HepG2 (cell line): ENCODE measurements around the gene C5. TPM values are rescaled to one million over a fixed set of nuclear protein-coding genes. Genes with fewer than 3 reads are reported as not detected.

ENCODE experiments used
- AKAP8 ChIP-seq: sonication (generic); formaldehyde crosslinking; IDR thresholded peaks from 2 replicates; pipeline ENCODE4 v1.5.1; 2020; ENCODE audit warnings: mild to moderate bottlenecking, missing genetic modification reagents
- GTF2F1 ChIP-seq: fragments of 150-350 bp; IDR thresholded peaks from 2 replicates; pipeline ENCODE4 v1.6.1; 2014; ENCODE audit warnings: low read length
- MLXIP ChIP-seq: sonication (generic); formaldehyde crosslinking; IDR thresholded peaks from 2 replicates; pipeline ENCODE4 v1.9.0; 2021; ENCODE audit warnings: missing genetic modification reagents, borderline replicate concordance
- MTF1 ChIP-seq: sonication (generic); formaldehyde crosslinking; IDR thresholded peaks from 2 replicates; pipeline ENCODE4 v1.5.0; 2020; ENCODE audit warnings: missing genetic modification reagents
- NCOA1 ChIP-seq: sonication (generic); formaldehyde crosslinking; IDR thresholded peaks from 2 replicates; pipeline ENCODE4 v1.9.0; 2021; ENCODE audit warnings: missing genetic modification reagents
- SYNCRIP ChIP-seq: fragments of 200-400 bp; formaldehyde crosslinking; IDR thresholded peaks from 2 replicates; pipeline ENCODE4 v1.6.1; 2018; ENCODE audit warnings: mild to moderate bottlenecking, low read depth, low read length; ENCODE audit not compliant: insufficient read depth
- U2AF2 ChIP-seq: fragments of 200-400 bp; formaldehyde crosslinking; IDR thresholded peaks from 2 replicates; pipeline ENCODE4 v1.6.1; 2017; ENCODE audit warnings: low read depth, mild to moderate bottlenecking, low read length
- ZBTB10 ChIP-seq: sonication (generic); formaldehyde crosslinking; IDR thresholded peaks from 2 replicates; pipeline ENCODE4 v1.4.0; 2020; ENCODE audit warnings: missing genetic modification reagents, borderline replicate concordance
- ZFX ChIP-seq: sonication (generic); formaldehyde crosslinking; IDR thresholded peaks from 2 replicates; pipeline ENCODE4 v1.4.0; 2020; ENCODE audit warnings: mild to moderate bottlenecking, low read depth, missing genetic modification reagents, moderate library complexity
- ZNF12 ChIP-seq: sonication (generic); formaldehyde crosslinking; IDR thresholded peaks from 2 replicates; pipeline ENCODE4 v1.5.0; 2020; ENCODE audit warnings: missing genetic modification reagents
- ZNF18 ChIP-seq: sonication (generic); formaldehyde crosslinking; IDR thresholded peaks from 2 replicates; pipeline ENCODE4 v1.8.0; 2022; ENCODE audit warnings: mild to moderate bottlenecking, missing genetic modification reagents; ENCODE audit not compliant: insufficient replicate concordance
- ZNF407 ChIP-seq: sonication (generic); formaldehyde crosslinking; IDR thresholded peaks from one replicate; pipeline ENCODE4 v1.5.1; 2020; ENCODE audit warnings: mild to moderate bottlenecking, missing genetic modification reagents; ENCODE audit errors: not compliant biosample characterization
- ZNF615 ChIP-seq: sonication (generic); formaldehyde crosslinking; IDR thresholded peaks from 2 replicates; pipeline ENCODE4 v1.5.0; 2020; ENCODE audit warnings: mild to moderate bottlenecking, missing genetic modification reagents, borderline replicate concordance
- ZNF879 ChIP-seq: sonication (generic); formaldehyde crosslinking; IDR thresholded peaks from 2 replicates; pipeline ENCODE4 v1.8.1; 2023; ENCODE audit warnings: missing genetic modification reagents
- polyA plus RNA-seq, 8 experiments: library from polyadenylated mRNA; depleted of rRNA in 3 of 8; stranded (reverse) in 7 of 8; unstranded in 1 of 8; fragments of >200 nt; fragmentation: Illumina TruSeq in 4 of 8; extraction: Trizol in 4 of 8; gene quantifications; 2 replicates each; pipeline versions ENCODE4 v1.2.1 to v1.2.3, GENCODE V29; 2011 to 2016; ENCODE audit warnings: low read depth in 4 of 8, missing spikeins in 1 of 8, mixed read lengths in 1 of 8; ENCODE audit not compliant: insufficient read depth in 1 of 8
- total RNA-seq, 5 experiments: library from RNA; depleted of rRNA; stranded (reverse); fragments of >200 nt; fragmentation: Illumina TruSeq; extraction: Trizol; gene quantifications; 2 replicates each; pipeline ENCODE4 v1.2.3, GENCODE V29; 2016; ENCODE audit warnings: low read depth in 1 of 5

The C5 gene
- total and polyA plus RNA-seq, 2 of the 13 experiments (the other 11 are each of a cell fraction or from before 2014, with no cell fraction given): 57.6 to 192 TPM

GRCh38 chr9:121053544-121053943 is 3.5 kb upstream of the C5 start (continued):
- TF ChIP-seq ZNF407 (CRISPR knock-in tag) (no peak), MLXIP (CRISPR knock-in tag) (no peak), ZNF12 (0 out of 2 replicates have a peak, but pooled peaks have one; percentile 66), ZFX (CRISPR knock-in tag) (peak; percentile 48), GTF2F1 (no peak), ZNF18 (CRISPR knock-in tag) (no peak), SYNCRIP (no peak), NCOA1 (CRISPR knock-in tag) (no peak), MTF1 (CRISPR knock-in tag) (no peak), ZNF615 (0 out of 2 replicates have a peak, but pooled peaks have one; percentile 44), AKAP8 (no peak), U2AF2 (no peak), ZNF879 (CRISPR knock-in tag) (no peak), ZBTB10 (no peak)
